ENCODE results near the gene CFAP77. TPM values are rescaled to one million over a fixed set of nuclear protein-coding genes. Genes with fewer than 3 reads are reported as not detected.

The CFAP77 gene
- total RNA-seq, 1 experiment from 2014 or later = not detected

GRCh38 chr9:132474253-132474652 is 64.2 kb downstream of the CFAP77 start:
- H4K20me1 ChIP-seq (ENCODE audit: insufficient read depth, low read depth, low read length) = no peaks in the 10 kb centered on the region
- H3K4me3 ChIP-seq (ENCODE audit: low read length) = no peak overlapping the region
- DNase-seq = no peak
- no peak overlapping the region for H3K27ac ChIP-seq (ENCODE audit: low read length)
- no peaks in the 10 kb centered on the region for H3K9me3 ChIP-seq (ENCODE audit: low read length)
- peaks cover 5% of the 10 kb centered on the region for H3K4me1 ChIP-seq (ENCODE audit: low read length)
- H3K9me2 ChIP-seq (replicated peaks; ENCODE audit: insufficient read depth, low read length) = no peaks in the 10 kb centered on the region
- no peaks in the 10 kb centered on the region for H3K79me2 ChIP-seq (ENCODE audit: low read length)
- no peak overlapping the region for H3K4me2 ChIP-seq (ENCODE audit: low read depth, low read length, poor library complexity, severe bottlenecking)
- no peak overlapping the region for H2AFZ ChIP-seq (ENCODE audit: low read length)
- H3K36me3 ChIP-seq (ENCODE audit: insufficient read depth, low read length) = no peaks in the 10 kb centered on the region
- no peak overlapping the region for H3K9ac ChIP-seq (ENCODE audit: low read length)
- H3K27me3 ChIP-seq (ENCODE audit: low read length) = no peaks in the 10 kb centered on the region

DNA sequence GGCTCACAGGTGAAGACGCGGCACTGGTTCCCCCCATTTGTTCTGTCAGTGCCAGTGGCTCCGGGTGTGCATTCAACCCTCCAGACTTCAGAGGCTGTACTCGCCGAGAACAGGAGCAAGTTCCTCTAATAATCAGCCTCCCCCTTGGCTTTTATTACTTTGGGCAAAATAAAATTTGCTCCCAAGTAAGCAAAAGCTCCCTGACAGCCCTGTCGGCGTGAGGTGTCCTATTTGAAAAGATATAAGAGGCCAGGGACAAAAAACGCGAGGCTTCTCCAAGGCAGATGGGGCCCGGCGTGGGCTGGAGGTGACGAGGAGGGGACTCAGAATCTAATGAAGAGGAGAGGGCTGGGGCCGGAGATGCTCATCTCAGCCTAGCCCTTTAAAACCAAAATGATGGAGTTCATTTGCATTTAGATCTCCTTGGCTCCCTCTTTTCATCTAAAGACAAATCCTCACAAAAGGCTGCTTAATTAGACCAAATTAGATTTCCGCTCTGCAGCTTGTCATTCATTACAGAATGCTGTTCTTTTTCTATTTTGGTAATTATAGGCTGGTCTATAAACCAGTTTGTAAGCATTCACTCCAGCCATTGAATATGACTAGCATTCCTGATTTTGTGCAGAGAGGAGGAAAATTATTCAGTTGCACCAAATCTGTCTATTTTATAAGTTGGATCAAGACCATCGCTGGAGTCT is 68.5 kb downstream of the CFAP77 start:
- no peak overlapping the region for H3K4me3 ChIP-seq (ENCODE audit: low read length)
- no peak for DNase-seq
- H3K4me2 ChIP-seq (ENCODE audit: low read depth, low read length, poor library complexity, severe bottlenecking) = no peak overlapping the region
- no peaks in the 10 kb centered on the region for H3K27me3 ChIP-seq (ENCODE audit: low read length)
- H4K20me1 ChIP-seq (ENCODE audit: insufficient read depth, low read depth, low read length) = no peaks in the 10 kb centered on the region
- no peak overlapping the region for H3K27ac ChIP-seq (ENCODE audit: low read length)
- H3K9me3 ChIP-seq (ENCODE audit: low read length) = no peaks in the 10 kb centered on the region
- no peaks in the 10 kb centered on the region for H3K4me1 ChIP-seq (ENCODE audit: low read length)
- H3K9ac ChIP-seq (ENCODE audit: low read length) = no peak overlapping the region
- no peak overlapping the region for H2AFZ ChIP-seq (ENCODE audit: low read length)
- H3K79me2 ChIP-seq (ENCODE audit: low read length) = no peaks in the 10 kb centered on the region
- H3K36me3 ChIP-seq (ENCODE audit: insufficient read depth, low read length) = no peaks in the 10 kb centered on the region
- no peaks in the 10 kb centered on the region for H3K9me2 ChIP-seq (replicated peaks; ENCODE audit: insufficient read depth, low read length)

DNA sequence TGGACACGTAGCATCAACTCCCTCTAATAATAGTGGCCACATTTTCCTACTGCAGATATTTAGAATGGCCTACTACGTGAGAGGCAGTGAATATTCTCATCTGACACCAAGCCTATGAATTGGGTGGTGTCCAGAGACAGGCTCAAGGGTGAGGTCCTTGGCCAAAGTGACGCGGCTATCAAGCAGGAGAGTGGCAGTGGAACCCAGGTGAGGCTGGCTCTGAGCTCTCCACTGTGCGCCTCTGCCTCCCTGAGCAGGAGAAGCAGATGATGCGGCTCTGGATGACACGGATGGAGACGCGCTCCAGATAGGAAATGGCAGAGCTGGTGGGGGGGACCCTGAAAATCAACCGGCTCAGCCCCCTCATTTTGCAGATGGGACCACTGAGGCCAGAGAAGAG is 69.7 kb downstream of the CFAP77 start:
- H2AFZ ChIP-seq (ENCODE audit: low read length) = no peak overlapping the region
- H3K9ac ChIP-seq (ENCODE audit: low read length) = no peak overlapping the region
- no peaks in the 10 kb centered on the region for H3K79me2 ChIP-seq (ENCODE audit: low read length)
- H4K20me1 ChIP-seq (ENCODE audit: insufficient read depth, low read depth, low read length) = no peaks in the 10 kb centered on the region
- no peak overlapping the region for H3K4me3 ChIP-seq (ENCODE audit: low read length)
- H3K4me2 ChIP-seq (ENCODE audit: low read depth, low read length, poor library complexity, severe bottlenecking) = no peak overlapping the region
- H3K9me3 ChIP-seq (ENCODE audit: low read length) = no peaks in the 10 kb centered on the region
- H3K27ac ChIP-seq (ENCODE audit: low read length) = no peak overlapping the region
- H3K27me3 ChIP-seq (ENCODE audit: low read length) = no peaks in the 10 kb centered on the region
- no peaks in the 10 kb centered on the region for H3K9me2 ChIP-seq (replicated peaks; ENCODE audit: insufficient read depth, low read length)
- no peaks in the 10 kb centered on the region for H3K36me3 ChIP-seq (ENCODE audit: insufficient read depth, low read length)
- no peaks in the 10 kb centered on the region for H3K4me1 ChIP-seq (ENCODE audit: low read length)
- no peak for DNase-seq

DNA sequence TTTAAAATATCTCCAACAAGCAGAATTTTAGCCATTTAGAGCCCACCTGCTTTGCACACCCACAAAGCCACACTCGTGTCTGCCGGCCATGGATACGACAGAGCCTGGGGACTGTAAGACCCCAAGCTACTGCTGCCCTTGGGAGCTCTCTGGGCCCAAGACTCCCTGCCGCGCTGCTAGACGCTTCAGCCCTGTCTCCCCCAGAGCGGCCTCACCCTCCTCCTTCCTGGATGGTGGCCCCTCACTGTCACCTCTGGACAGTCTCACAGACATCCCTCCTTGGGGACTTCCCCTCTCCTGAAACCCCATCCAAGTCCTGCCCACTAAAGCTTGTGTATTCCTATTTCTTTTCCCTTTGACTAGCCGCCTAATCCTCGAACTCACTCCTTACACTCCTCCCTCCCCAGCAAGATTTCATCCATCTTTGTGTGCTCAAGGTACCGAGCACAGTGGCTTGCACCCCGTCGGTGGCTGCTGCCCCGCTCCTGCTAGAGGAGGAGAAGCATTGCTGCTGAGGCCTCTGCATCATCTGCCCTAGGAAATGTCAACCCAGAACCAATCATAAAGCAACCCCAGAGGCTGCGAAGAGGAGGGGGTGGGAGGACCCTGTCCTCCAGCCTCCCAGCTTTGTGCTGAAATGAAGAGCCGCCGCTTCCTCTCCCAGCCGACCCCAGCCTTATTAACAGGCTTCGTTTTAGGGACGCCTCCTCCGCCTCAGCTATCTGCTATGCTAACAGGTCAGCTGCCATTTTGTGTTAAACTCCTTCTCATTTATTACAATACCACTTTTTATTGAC is 71.2 kb downstream of the CFAP77 start:
- Histone ChIP-seq H3K79me2 (ENCODE audit: low read length) (no peaks in the 10 kb centered on the region), H3K9me3 (ENCODE audit: low read length) (no peaks in the 10 kb centered on the region), H3K4me1 (ENCODE audit: low read length) (no peaks in the 10 kb centered on the region), H3K4me3 (ENCODE audit: low read length) (no peak overlapping the region), H4K20me1 (ENCODE audit: insufficient read depth, low read depth, low read length) (no peaks in the 10 kb centered on the region), H3K9me2 (replicated peaks; ENCODE audit: insufficient read depth, low read length) (no peaks in the 10 kb centered on the region), H2AFZ (ENCODE audit: low read length) (no peak overlapping the region), H3K36me3 (ENCODE audit: insufficient read depth, low read length) (no peaks in the 10 kb centered on the region), H3K27me3 (ENCODE audit: low read length) (no peaks in the 10 kb centered on the region), H3K27ac (ENCODE audit: low read length) (no peak overlapping the region), H3K9ac (ENCODE audit: low read length) (no peak overlapping the region), H3K4me2 (ENCODE audit: low read depth, low read length, poor library complexity, severe bottlenecking) (no peak overlapping the region)
- DNase-seq = no peak

- H3K4me1 ChIP-seq (ENCODE audit: low read length) = no peaks in the 10 kb centered on the region
- H3K9me3 ChIP-seq (ENCODE audit: low read length) = no peaks in the 10 kb centered on the region
- no peak overlapping the region for H3K9ac ChIP-seq (ENCODE audit: low read length)
- H3K79me2 ChIP-seq (ENCODE audit: low read length) = no peaks in the 10 kb centered on the region
- H3K27me3 ChIP-seq (ENCODE audit: low read length) = no peaks in the 10 kb centered on the region
- H3K36me3 ChIP-seq (ENCODE audit: insufficient read depth, low read length) = no peaks in the 10 kb centered on the region
- no peak overlapping the region for H3K4me3 ChIP-seq (ENCODE audit: low read length)
- H4K20me1 ChIP-seq (ENCODE audit: insufficient read depth, low read depth, low read length) = no peaks in the 10 kb centered on the region
- no peak overlapping the region for H3K4me2 ChIP-seq (ENCODE audit: low read depth, low read length, poor library complexity, severe bottlenecking)
- H3K9me2 ChIP-seq (replicated peaks; ENCODE audit: insufficient read depth, low read length) = no peaks in the 10 kb centered on the region
- H3K27ac ChIP-seq (ENCODE audit: low read length) = no peak overlapping the region
- H2AFZ ChIP-seq (ENCODE audit: low read length) = no peak overlapping the region
- no peak for DNase-seq
These were observed 72.3 kb downstream of the CFAP77 start for GRCh38 chr9:132482196-132482813.

- H3K9me3 ChIP-seq (ENCODE audit: low read length) = no peaks in the 10 kb centered on the region
- H3K4me3 ChIP-seq (ENCODE audit: low read length) = no peak overlapping the region
- H3K27me3 ChIP-seq (ENCODE audit: low read length) = no peaks in the 10 kb centered on the region
- H3K4me2 ChIP-seq (ENCODE audit: low read depth, low read length, poor library complexity, severe bottlenecking) = no peak overlapping the region
- DNase-seq = no peak
- H4K20me1 ChIP-seq (ENCODE audit: insufficient read depth, low read depth, low read length) = no peaks in the 10 kb centered on the region
- no peaks in the 10 kb centered on the region for H3K9me2 ChIP-seq (replicated peaks; ENCODE audit: insufficient read depth, low read length)
- H3K79me2 ChIP-seq (ENCODE audit: low read length) = no peaks in the 10 kb centered on the region
- H3K27ac ChIP-seq (ENCODE audit: low read length) = no peak overlapping the region
- no peak overlapping the region for H3K9ac ChIP-seq (ENCODE audit: low read length)
- no peaks in the 10 kb centered on the region for H3K36me3 ChIP-seq (ENCODE audit: insufficient read depth, low read length)
- no peak overlapping the region for H2AFZ ChIP-seq (ENCODE audit: low read length)
- no peaks in the 10 kb centered on the region for H3K4me1 ChIP-seq (ENCODE audit: low read length)
These were observed 75.4 kb downstream of the CFAP77 start for GRCh38 chr9:132485393-132485792.

- no peak for DNase-seq
These were observed 76.8 kb downstream of the CFAP77 start for GRCh38 chr9:132486706-132487350.

GRCh38 chr9:132487351-132487791 is 77.4 kb downstream of the CFAP77 start:
- Histone ChIP-seq H4K20me1 (ENCODE audit: insufficient read depth, low read depth, low read length) (no peaks in the 10 kb centered on the region), H3K9me3 (ENCODE audit: low read length) (no peaks in the 10 kb centered on the region), H2AFZ (ENCODE audit: low read length) (no peak overlapping the region), H3K4me3 (ENCODE audit: low read length) (no peak overlapping the region), H3K79me2 (ENCODE audit: low read length) (no peaks in the 10 kb centered on the region), H3K27ac (ENCODE audit: low read length) (no peak overlapping the region), H3K4me1 (ENCODE audit: low read length) (no peaks in the 10 kb centered on the region), H3K36me3 (ENCODE audit: insufficient read depth, low read length) (no peaks in the 10 kb centered on the region), H3K9ac (ENCODE audit: low read length) (no peak overlapping the region), H3K4me2 (ENCODE audit: low read depth, low read length, poor library complexity, severe bottlenecking) (no peak overlapping the region), H3K27me3 (ENCODE audit: low read length) (no peaks in the 10 kb centered on the region), H3K9me2 (replicated peaks; ENCODE audit: insufficient read depth, low read length) (no peaks in the 10 kb centered on the region)
- no peak for DNase-seq

More at GRCh38 chr9:132486706-132487350, 76.8 kb downstream of the CFAP77 start:
- no peaks in the 10 kb centered on the region for H3K36me3 ChIP-seq (ENCODE audit: insufficient read depth, low read length)
- no peaks in the 10 kb centered on the region for H3K4me1 ChIP-seq (ENCODE audit: low read length)
- H3K9me2 ChIP-seq (replicated peaks; ENCODE audit: insufficient read depth, low read length) = no peaks in the 10 kb centered on the region
- H3K4me2 ChIP-seq (ENCODE audit: low read depth, low read length, poor library complexity, severe bottlenecking) = no peak overlapping the region
- no peak overlapping the region for H2AFZ ChIP-seq (ENCODE audit: low read length)
- H4K20me1 ChIP-seq (ENCODE audit: insufficient read depth, low read depth, low read length) = no peaks in the 10 kb centered on the region
- H3K9me3 ChIP-seq (ENCODE audit: low read length) = no peaks in the 10 kb centered on the region
- H3K4me3 ChIP-seq (ENCODE audit: low read length) = no peak overlapping the region
- H3K9ac ChIP-seq (ENCODE audit: low read length) = no peak overlapping the region
- no peaks in the 10 kb centered on the region for H3K79me2 ChIP-seq (ENCODE audit: low read length)
- H3K27ac ChIP-seq (ENCODE audit: low read length) = no peak overlapping the region
- H3K27me3 ChIP-seq (ENCODE audit: low read length) = no peaks in the 10 kb centered on the region

Measured in Karpas-422 (cell line).